ENCODE results near the gene CDC42BPG.

The CDC42BPG gene

GRCh38 chr11:64805481-64805880, 39.0 kb downstream of the CDC42BPG start:
- DNase-seq (ENCODE audit: low spot score): no peak

- DNase-seq (ENCODE audit: low spot score): no peak
Observed at GRCh38 chr11:64804346-64805210, 39.9 kb downstream of the CDC42BPG start.

GRCh38 chr11:64803846-64804345, 40.6 kb downstream of the CDC42BPG start:
- no peak for DNase-seq (ENCODE audit: low spot score)

- DNase-seq (ENCODE audit: low spot score): peak; percentile 85
Observed at GRCh38 chr11:64803158-64803845, 41.2 kb downstream of the CDC42BPG start, which contains the start of gene MAP4K2. TSS of gene MAP4K2 (minus strand) at chr11:64803214. CDS start at chr11:64803149, 65 bp downstream.

GRCh38 chr11:64802370-64803157, 41.9 kb downstream of the CDC42BPG start:
- DNase-seq (ENCODE audit: low spot score): peak; percentile 32

GRCh38 chr11:64801561-64802369, 42.7 kb downstream of the CDC42BPG start:
- no peak for DNase-seq (ENCODE audit: low spot score)

GRCh38 chr11:64801158-64801464, 43.3 kb downstream of the CDC42BPG start:
- no peak for DNase-seq (ENCODE audit: low spot score)

GRCh38 chr11:64800303-64801157, 43.9 kb downstream of the CDC42BPG start:
- DNase-seq (ENCODE audit: low spot score): no peak

- DNase-seq (ENCODE audit: low spot score): no peak
Observed at GRCh38 chr11:64799623-64800302, 44.7 kb downstream of the CDC42BPG start.

- no peak for DNase-seq (ENCODE audit: low spot score)
Observed at GRCh38 chr11:64799256-64799622, 45.2 kb downstream of the CDC42BPG start.

GRCh38 chr11:64796757-64797541, 47.5 kb downstream of the CDC42BPG start:
- no peak for DNase-seq (ENCODE audit: low spot score)

- DNase-seq (ENCODE audit: low spot score): no peak
Observed at GRCh38 chr11:64796047-64796756, 48.3 kb downstream of the CDC42BPG start.

GRCh38 chr11:64794526-64794925, 49.9 kb downstream of the CDC42BPG start:
- no peak for DNase-seq (ENCODE audit: low spot score)

GRCh38 chr11:64793271-64794160, 50.9 kb downstream of the CDC42BPG start:
- DNase-seq (ENCODE audit: low spot score): no peak

GRCh38 chr11:64792482-64792881, 52.0 kb downstream of the CDC42BPG start:
- DNase-seq (ENCODE audit: low spot score): no peak

GRCh38 chr11:64791781-64792291, 52.6 kb downstream of the CDC42BPG start:
- DNase-seq (ENCODE audit: low spot score): no peak

Measured in CD4-positive, alpha-beta T cell treated with Interleukin-6 at 100 ng/mL for 8 hours (primary cell).